Kidney capillary endothelial cell (primary cell): ENCODE measurements around the gene GABBR2.

Source experiments
- DNase-seq: peaks from one replicate; pipeline ENCODE4 v3.0.0-alpha.2; 2018; ENCODE audit warnings: low spot score

Gene GABBR2

DNA sequence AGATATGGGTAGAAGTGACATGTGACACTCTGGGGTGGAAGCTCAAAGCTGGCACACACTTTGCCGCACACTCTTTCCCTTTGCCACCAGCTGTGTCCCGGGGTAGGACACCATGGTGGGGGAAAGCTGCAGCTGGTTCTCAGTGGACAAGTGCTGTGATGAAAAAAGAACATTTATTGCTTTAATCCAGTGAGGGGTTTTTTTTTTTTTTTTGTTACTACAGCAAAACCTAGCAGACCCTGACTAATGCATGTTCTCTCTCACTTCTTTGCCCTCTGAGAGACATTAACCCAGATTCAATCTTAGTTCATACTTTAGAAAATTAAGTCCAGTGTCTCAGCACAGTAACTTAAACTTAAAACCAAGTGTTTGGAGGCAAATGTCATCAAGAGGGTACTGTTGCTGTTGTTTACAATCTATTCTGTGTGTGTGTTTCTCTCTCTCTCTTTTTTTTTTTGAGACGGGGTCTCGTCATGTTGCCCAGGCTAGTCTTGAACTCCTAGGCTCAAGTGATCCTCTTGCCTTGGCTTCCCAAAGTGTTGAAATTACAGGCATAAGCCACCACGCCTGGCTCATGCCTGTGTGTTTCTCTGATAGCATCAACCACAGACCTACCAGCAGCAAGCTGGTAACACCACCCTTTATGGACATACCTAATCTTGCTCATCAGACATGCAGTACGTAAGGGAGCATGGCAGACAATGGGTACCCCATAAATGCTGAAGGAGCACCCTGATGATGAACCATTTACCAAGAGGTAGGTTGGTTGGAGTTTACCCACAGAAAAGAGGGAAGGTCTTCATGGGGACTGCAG, 368.5 kb downstream of the GABBR2 start:
- no peak for DNase-seq

DNA sequence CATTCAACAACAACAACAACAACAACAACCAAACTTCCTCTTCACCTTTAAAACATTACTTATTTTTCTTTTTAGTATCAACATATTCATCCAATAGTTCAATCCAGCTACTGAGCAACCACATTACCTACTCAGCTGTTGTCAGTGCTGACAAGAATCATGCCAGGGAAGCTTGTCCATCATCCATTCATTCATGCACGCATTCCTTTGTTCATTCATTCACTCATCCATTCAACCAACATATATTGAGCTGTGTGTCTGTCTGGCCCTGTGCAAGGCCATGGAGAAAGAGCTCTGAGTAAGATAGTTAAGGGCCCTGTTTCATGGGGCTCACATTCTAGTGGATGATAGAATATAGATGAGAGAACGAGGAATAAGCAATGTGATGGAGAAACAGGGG, 373.1 kb downstream of the GABBR2 start:
- no peak for DNase-seq

GRCh38 chr9:98334796-98335195, 373.9 kb downstream of the GABBR2 start:
- DNase-seq: no peak

DNA sequence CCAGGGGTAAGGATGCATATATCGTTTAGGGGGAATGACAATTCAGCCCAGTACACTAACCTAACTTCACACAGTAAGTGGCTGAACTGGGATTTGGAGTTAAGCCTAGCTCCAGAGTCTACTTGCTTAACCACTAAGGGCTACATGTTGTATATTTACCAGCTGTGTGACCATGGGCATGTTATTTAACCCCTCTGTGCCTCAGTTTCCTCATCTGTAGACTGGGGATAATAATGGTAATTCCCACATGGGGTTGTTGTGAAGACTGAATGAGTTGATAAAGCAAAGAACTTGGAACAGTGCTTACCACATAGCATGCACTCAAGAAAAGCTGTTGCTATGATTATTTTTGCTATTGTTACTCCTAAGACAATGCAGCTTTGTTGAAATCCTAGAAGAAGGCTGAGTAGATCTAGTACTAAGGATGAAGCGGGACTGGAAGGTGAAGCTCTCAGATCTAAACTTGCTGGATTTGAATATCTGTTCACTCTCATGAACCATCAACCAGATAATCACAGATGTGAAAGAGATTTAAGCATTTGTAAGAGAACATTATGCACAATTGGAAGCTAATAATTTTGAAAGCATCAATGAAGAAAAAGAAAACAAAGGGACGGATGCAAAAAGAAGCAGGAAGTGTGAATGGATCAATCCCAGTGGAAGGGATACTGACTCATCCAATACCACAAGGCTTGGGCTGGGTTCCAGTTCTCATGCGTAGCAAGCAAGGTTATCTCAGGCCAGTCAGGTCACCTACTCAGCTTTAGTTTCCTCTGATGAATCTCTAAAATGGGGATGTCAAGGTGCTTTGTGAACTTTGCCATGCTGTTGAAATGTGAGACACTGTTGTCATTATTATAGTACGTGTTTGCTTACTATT, 374.8 kb downstream of the GABBR2 start:
- peak; percentile 76 for DNase-seq

- no peak for DNase-seq
Measured at GRCh38 chr9:98332405-98332831, 376.3 kb downstream of the GABBR2 start.

DNA sequence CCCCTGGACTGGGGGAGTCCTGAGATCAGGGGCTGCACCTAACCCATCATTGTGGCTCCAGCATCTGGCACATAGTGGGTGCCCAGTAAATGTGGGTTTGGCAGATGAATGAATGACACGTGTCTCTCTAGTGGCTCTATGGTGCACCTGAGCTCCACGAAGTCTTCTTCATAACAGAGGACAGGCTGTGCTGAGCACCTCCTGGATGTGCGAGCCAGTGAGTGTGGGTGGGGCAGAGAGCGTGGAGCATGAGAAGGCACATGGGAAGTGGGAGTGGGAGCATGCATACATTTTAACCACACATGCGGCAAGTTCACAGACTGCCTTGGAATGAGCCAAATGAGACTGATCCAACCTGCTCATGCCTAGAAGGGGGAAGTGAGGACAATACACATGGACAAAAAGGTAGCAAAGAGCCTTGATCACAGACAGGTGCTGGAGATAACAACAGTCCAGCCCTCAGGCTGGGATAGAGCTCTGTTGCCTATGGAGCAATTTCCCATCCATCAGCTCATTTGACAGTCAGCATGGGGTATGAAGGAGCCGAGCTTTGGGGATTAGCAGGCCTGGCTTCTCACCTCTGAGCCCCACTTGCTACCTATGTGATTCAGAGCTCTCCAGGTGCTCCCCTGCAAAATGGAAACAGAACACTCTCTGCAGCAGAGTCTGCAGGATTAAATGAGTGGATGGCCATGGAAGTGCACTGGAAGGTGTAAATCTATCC, 377.0 kb downstream of the GABBR2 start:
- no peak for DNase-seq

DNA sequence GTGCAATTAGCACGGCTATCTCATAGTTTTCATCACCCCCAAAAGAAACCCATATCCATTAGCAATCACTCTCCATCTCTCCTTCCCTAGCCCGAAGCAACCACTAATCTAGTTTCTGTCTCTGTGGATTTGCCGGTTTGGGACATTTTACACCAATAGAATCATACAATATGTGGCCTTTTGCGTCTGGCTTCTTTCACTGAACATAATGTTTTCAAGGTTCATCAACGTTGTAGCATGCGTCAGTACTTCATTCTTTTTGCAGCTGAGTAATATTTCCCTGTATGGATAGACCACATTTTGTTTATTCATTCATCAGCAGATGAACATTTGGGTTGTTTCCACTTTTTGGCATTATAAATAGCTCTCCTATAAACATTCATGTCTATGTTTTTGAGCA, 377.9 kb downstream of the GABBR2 start:
- DNase-seq: no peak

DNA sequence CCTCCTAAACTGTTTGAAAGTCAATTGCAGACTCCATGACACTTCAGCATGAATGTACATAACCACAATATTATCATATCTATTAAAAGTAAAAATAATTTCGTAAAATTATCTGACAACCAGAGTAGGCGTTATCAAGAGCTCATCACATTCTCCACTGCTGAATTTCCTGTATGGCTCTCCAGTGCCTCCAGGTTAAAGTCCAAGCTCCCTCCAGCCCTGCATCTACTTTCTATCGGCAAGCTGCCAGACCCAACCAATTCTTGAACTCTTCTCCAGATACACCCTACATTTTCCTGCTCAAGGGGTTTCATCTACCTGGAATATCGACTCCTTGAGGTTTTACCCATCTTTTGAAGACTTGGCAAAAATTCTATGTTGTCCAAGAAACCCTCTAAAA, 378.8 kb downstream of the GABBR2 start:
- DNase-seq: no peak

DNA sequence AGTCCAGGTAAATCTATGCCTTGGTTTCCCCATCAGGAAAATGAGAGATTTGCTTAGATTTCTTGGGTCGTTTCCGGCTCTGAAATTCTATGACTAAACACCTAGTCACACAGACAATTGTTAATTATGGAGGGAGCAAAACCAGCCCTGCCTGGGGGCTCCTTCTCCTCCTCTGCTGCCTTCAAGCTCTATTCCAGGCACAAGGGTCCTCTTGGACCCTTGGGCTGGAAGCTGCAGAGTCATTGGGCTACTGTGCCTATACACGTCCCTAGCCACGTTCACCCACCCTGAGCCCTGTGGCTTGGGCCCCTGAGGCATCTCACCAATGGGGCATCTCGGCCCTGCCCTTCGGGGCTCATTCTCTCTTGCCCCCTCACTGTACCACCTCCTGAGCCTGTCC, 379.5 kb downstream of the GABBR2 start:
- DNase-seq: no peak

GRCh38 chr9:98328770-98329169, 380.0 kb downstream of the GABBR2 start:
- no peak for DNase-seq

DNA sequence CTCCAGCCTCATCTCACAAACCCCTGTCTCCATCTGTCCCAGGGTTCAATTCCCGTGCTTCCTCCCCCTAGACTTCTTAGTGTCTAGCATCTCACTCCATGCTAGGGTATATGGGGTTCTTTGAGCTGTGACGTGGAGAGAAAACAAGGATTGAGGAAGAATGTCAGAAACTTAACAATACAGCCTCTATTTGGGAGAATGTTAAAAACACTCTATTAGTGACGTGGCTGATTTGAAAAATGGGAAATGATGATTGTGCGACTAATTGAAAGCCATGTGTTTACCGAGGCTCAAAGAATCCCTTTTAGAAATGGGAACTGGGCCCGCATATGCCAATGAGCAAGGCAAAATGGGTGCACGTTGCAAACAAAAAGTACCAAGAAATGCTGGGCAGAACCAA, 380.6 kb downstream of the GABBR2 start:
- no peak for DNase-seq

GRCh38 chr9:98327249-98327561, 381.5 kb downstream of the GABBR2 start:
- DNase-seq: no peak

DNA sequence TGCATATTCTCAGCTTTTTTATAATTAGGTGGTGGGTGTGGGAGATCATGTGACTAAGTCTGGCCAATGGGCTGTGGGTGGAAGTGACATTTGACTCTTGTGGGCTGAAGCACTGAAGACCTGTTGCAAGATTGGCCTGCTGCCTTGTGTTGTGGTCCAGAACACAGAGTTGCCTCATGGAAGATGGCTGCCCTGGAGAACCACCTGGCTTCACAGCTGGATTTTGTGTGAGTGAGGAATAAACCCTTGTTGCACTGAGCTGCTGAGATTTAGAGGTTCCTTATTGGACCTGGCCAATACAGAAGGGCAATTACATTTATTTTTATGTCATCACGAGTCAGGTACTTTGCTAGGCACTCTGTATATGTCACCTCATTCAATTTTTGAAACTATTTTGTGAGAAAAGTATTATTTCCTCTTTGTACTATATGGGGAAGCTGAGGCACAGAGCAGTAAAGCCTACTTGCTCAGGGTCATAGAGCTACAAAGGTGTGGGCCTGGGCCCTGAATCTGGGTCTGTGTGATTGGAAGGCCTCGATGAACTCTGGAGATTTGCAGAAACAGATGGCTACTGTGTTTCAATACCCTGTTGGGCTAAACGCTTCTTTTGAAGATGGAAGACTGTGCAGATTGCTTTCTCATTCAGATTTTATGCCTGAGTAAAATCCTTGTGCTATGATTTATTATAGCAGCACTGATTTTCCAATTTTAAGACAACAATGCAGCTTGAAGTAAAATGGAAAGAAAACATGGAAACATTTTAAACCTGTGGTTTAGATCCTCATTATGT, 382.1 kb downstream of the GABBR2 start:
- DNase-seq: no peak

DNA sequence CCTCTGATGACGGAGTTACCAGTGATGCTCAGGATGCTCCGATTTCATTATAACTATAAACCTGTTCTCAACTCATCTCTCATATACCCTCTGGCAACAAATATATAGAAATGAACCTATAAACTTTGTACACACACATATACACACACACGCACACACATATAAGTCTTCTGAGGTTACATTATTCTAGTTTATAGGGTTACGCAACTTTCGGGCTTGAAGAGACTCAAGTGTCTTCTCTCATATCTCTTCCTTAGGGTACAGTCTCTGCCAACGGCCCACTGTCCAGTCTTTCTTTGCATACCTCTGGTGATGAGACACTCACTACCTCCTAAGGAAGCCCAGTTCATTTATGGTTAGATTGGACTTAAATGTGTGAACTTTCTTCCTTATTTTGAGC, 383.9 kb downstream of the GABBR2 start:
- no peak for DNase-seq

- no peak for DNase-seq
Measured at GRCh38 chr9:98323831-98324135, 385.0 kb downstream of the GABBR2 start.

DNA sequence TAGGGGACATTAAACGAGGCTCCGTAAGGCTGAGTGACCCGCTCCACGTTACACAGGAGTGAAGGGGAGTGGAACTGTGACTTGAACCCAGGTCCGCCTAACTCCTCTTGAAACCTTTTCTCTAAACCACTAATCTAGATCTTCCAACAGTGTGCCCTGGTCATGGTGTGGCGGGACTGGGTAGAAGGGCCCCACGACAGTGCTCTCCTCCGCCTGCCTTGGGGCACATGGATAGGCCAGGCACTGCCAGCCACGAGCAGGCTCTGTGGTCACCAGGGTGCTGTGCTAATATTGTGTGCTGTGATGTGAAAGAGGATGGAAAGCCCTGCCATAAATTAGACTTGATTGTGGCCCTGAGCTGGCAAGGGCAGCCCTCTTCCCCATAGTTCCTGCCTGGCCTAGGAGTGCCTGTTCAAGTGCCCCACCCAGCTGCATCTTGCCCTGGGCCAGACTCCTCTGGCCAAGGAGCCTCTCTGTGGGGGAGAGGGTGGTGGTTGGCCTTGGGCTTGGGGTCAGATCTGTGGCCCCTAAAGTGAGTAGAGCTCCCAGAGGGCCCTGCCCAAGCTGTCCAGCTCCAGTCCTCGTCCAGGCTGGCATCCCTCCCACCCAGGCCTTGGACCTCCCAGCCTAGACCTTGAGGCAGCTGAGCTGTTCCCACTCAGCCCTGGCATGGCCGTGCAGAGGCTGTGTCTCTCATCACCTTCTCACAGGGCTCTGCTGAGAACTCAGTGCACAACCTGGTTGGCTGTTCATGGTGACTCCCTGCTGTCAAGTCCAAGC, 385.5 kb downstream of the GABBR2 start:
- no peak for DNase-seq

- no peak for DNase-seq
Measured at GRCh38 chr9:98321269-98321668, 387.5 kb downstream of the GABBR2 start.

GRCh38 chr9:98318834-98319478, 389.8 kb downstream of the GABBR2 start:
- no peak for DNase-seq

- no peak for DNase-seq
Measured at GRCh38 chr9:98318041-98318790, 390.5 kb downstream of the GABBR2 start.
